ENCODE data around the gene ZNF462. TPM values are rescaled to one million over a fixed set of nuclear protein-coding genes. Genes with fewer than 3 reads are reported as not detected.

The ZNF462 gene
- total and polyA plus RNA-seq, 2 of the 13 experiments (the other 11 are each of a cell fraction or from before 2014, with no cell fraction given): not detected

DNA sequence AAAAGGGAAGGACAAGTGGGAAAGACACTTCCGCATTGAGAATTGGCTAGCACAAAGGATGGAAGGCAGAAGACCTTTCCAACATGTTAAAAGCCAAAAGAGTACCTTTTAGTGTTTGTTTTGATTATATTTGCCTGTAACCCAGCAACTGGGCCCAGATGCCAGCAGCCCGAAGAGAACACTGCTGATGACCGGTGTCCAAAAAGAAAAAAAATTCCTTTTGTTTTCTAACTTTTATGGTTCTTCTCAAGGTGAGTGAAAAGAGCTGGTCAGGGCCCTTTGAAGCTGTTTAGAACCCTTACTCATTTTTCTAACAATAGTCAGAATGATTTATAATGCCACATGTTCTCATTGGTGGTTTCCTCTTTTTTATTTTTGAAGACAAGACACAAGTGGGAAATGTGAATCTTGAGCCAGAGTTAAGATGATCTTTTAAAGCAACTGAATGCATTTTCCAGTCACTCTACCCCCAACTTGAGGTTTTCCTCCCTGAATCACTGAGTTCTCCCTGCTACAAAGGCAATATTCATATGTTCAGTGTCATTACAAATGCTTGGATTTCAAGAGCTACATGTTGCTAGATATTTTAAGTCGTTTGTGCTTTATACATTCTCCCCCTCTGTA, 32.3 kb upstream of the ZNF462 start (continued):
- TF ChIP-seq NPAS2 (CRISPR knock-in tag; IDR thresholded peaks at IDR 0.05; ENCODE audit: borderline replicate concordance): no peak

DNA sequence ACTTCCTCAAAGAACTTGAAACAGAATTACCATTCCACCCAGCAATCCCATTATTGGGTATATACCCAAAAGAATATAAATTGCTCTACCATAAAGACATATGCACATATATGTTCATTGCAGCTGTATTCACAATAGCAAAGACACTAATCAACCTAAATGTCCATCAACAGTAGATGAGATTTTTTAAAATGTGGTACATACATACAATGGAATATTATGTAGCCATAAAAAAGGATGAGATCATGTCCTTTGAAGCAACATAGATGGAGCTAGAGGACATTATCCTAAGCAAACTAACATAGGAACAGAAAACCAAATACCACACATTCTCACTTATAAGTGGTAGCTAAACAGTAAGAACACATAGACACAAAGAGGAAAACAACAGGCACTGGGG, 28.1 kb upstream of the ZNF462 start:
- no peak overlapping the region for H3K4me3 ChIP-seq (replicated peaks in 1 of 3; ENCODE audit: insufficient read depth in 1 of 3, low read depth in 2 of 3, low read length in 3 of 3)
- ChIA-PET POLR2A (no interaction called here), CTCF (ENCODE audit: low intra/inter-chr PET ratio, low total read pairs) (no interaction called here)
- H3K79me2 ChIP-seq (ENCODE audit: insufficient read depth, low read length): no peaks in the 10 kb centered on the region
- no peak overlapping the region for H2AFZ ChIP-seq (ENCODE audit: low read length)
- no peak for DNase-seq (ENCODE audit: low spot score)
- H3K4me1 ChIP-seq (ENCODE audit: insufficient read depth, low read length): no peaks in the 10 kb centered on the region
- H3K36me3 ChIP-seq (replicated peaks in 1 of 2; ENCODE audit: control insufficient read depth in 1 of 2, insufficient read depth in 2 of 2, low read length in 2 of 2): no peaks in the 10 kb centered on the region
- H3K4me2 ChIP-seq (ENCODE audit: low read depth, low read length): no peak overlapping the region
- H3K9ac ChIP-seq (ENCODE audit: insufficient read depth, low read depth, low read length): no peak overlapping the region
- no peak for ATAC-seq
- H3K9me3 ChIP-seq (ENCODE audit: low read length): no peaks in the 10 kb centered on the region
- in situ Hi-C loops (cut with HindIII; ENCODE audit: extremely low pct_ligation_motif_present, low pct_unique_long_range_greater_than_20kb): no loop called here
- intact Hi-C loops (cut with micrococcal nuclease; ENCODE audit: unreplicated experiment): no loop called here
- FAIRE-seq: no peak
- no peaks in the 10 kb centered on the region for H4K20me1 ChIP-seq (ENCODE audit: insufficient read depth, low read length)
- H3K27me3 ChIP-seq (ENCODE audit: control insufficient read depth in 1 of 2, insufficient read depth in 2 of 2, low read length in 2 of 2): no peaks in the 10 kb centered on the region
- BruUV-seq (replicated peaks): no TSS peak
- H3K27ac ChIP-seq (ENCODE audit: extremely low read length, insufficient read depth, low read length): no peak overlapping the region
- no peak for TF ChIP-seq PPARG (CRISPR knock-in tag; conservative IDR thresholded peaks at IDR 0.05)
- no peak for TF ChIP-seq ZNF563 (CRISPR knock-in tag; IDR thresholded peaks at IDR 0.05)
- TF ChIP-seq ZNF121 (CRISPR knock-in tag; IDR thresholded peaks at IDR 0.05): no peak
- TF ChIP-seq ZNF501 (CRISPR knock-in tag; IDR thresholded peaks at IDR 0.05): no peak
- no peak for TF ChIP-seq MEF2D (CRISPR knock-in tag; IDR thresholded peaks at IDR 0.05)
- no peak for TF ChIP-seq EZH2 (conservative IDR thresholded peaks at IDR 0.05; ENCODE audit: low read depth, low read length)
- no peak for TF ChIP-seq MBNL3 (CRISPR knock-in tag; conservative IDR thresholded peaks at IDR 0.05)
- no peak for TF ChIP-seq SATB2 (CRISPR knock-in tag; IDR thresholded peaks at IDR 0.05)
- TF ChIP-seq ZNF746 (CRISPR knock-in tag; IDR thresholded peaks at IDR 0.05): no peak
- TF ChIP-seq NFYC (CRISPR knock-in tag; IDR thresholded peaks at IDR 0.05): no peak
- TF ChIP-seq HNRNPK (IDR thresholded peaks at IDR 0.05; ENCODE audit: low read depth, low read length, poor library complexity, severe bottlenecking): no peak
- TF ChIP-seq NKX3-1 (CRISPR knock-in tag; IDR thresholded peaks at IDR 0.05): no peak
- TF ChIP-seq, protein P1, sequence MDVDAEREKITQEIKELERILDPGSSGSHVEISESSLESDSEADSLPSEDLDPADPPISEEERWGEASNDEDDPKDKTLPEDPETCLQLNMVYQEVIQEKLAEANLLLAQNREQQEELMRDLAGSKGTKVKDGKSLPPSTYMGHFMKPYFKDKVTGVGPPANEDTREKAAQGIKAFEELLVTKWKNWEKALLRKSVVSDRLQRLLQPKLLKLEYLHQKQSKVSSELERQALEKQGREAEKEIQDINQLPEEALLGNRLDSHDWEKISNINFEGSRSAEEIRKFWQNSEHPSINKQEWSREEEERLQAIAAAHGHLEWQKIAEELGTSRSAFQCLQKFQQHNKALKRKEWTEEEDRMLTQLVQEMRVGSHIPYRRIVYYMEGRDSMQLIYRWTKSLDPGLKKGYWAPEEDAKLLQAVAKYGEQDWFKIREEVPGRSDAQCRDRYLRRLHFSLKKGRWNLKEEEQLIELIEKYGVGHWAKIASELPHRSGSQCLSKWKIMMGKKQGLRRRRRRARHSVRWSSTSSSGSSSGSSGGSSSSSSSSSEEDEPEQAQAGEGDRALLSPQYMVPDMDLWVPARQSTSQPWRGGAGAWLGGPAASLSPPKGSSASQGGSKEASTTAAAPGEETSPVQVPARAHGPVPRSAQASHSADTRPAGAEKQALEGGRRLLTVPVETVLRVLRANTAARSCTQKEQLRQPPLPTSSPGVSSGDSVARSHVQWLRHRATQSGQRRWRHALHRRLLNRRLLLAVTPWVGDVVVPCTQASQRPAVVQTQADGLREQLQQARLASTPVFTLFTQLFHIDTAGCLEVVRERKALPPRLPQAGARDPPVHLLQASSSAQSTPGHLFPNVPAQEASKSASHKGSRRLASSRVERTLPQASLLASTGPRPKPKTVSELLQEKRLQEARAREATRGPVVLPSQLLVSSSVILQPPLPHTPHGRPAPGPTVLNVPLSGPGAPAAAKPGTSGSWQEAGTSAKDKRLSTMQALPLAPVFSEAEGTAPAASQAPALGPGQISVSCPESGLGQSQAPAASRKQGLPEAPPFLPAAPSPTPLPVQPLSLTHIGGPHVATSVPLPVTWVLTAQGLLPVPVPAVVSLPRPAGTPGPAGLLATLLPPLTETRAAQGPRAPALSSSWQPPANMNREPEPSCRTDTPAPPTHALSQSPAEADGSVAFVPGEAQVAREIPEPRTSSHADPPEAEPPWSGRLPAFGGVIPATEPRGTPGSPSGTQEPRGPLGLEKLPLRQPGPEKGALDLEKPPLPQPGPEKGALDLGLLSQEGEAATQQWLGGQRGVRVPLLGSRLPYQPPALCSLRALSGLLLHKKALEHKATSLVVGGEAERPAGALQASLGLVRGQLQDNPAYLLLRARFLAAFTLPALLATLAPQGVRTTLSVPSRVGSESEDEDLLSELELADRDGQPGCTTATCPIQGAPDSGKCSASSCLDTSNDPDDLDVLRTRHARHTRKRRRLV (CRISPR knock-in tag; IDR thresholded peaks at IDR 0.05): no peak
- TF ChIP-seq, protein P2, sequence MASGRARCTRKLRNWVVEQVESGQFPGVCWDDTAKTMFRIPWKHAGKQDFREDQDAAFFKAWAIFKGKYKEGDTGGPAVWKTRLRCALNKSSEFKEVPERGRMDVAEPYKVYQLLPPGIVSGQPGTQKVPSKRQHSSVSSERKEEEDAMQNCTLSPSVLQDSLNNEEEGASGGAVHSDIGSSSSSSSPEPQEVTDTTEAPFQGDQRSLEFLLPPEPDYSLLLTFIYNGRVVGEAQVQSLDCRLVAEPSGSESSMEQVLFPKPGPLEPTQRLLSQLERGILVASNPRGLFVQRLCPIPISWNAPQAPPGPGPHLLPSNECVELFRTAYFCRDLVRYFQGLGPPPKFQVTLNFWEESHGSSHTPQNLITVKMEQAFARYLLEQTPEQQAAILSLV (CRISPR knock-in tag; IDR thresholded peaks at IDR 0.05; ENCODE audit: borderline replicate concordance): no peak
- TF ChIP-seq FOXP1 (IDR thresholded peaks at IDR 0.05): no peak
- TF ChIP-seq FOXP1 (CRISPR knock-in tag; IDR thresholded peaks at IDR 0.05): no peak
- no peak for TF ChIP-seq ZNF33A (CRISPR knock-in tag; IDR thresholded peaks at IDR 0.05; ENCODE audit: borderline replicate concordance)
